Small intestine (tissue), 7 donors: Measurements from ENCODE around the gene WIPF3. TPM values are rescaled to one million over a fixed set of nuclear protein-coding genes. Genes with fewer than 3 reads are reported as not detected.
"Not testable (repeated sequence)": the region's sequence is repeated elsewhere in the genome, so short reads cannot be mapped to it uniquely, and the experiment has no call there.

Source experiments
- DNase-seq, 2 donors: peaks; one replicate each; pipeline versions ENCODE4 v3.0.0 to v3.0.0-alpha.2; 2013
- FAIRE-seq: peaks from 2 replicates; lab custom pipeline; 2012; peaks lifted over from hg19 to GRCh38; lab: Jason Lieb, UNC
- H3K27ac ChIP-seq, 3 donors: one replicate each; pipeline ENCODE4 v1.5.1; 2013; ENCODE audit warnings: low read length in 2 of 3, mild to moderate bottlenecking in 2 of 3, control low read depth in 1 of 3, inconsistent platforms in 1 of 3, low read depth in 1 of 3, moderate library complexity in 1 of 3
- H3K27me3 ChIP-seq, 3 donors: one replicate each; pipeline ENCODE4 v1.6.1; 2013; ENCODE audit warnings: low read length in 3 of 3, inconsistent platforms in 1 of 3; ENCODE audit not compliant: control insufficient read depth in 3 of 3, insufficient read depth in 3 of 3
- H3K36me3 ChIP-seq, 3 donors: one replicate each; pipeline ENCODE4 v1.6.1; 2013; ENCODE audit warnings: low read length in 3 of 3, inconsistent platforms in 1 of 3, low read depth in 1 of 3, mild to moderate bottlenecking in 1 of 3, moderate library complexity in 1 of 3; ENCODE audit not compliant: control insufficient read depth in 3 of 3, insufficient read depth in 2 of 3
- H3K4me1 ChIP-seq, 3 donors: one replicate each; pipeline ENCODE4 v1.6.1; 2013; ENCODE audit warnings: low read length in 2 of 3, inconsistent platforms in 1 of 3, low read depth in 1 of 3, mild to moderate bottlenecking in 1 of 3, moderate library complexity in 1 of 3; ENCODE audit not compliant: control insufficient read depth in 3 of 3, insufficient read depth in 2 of 3
- H3K4me3 ChIP-seq, 3 donors: one replicate each; pipeline ENCODE4 v1.5.1; 2013; ENCODE audit warnings: low read length in 3 of 3, control low read depth in 1 of 3, inconsistent platforms in 1 of 3, low read depth in 1 of 3, mild to moderate bottlenecking in 1 of 3, moderate library complexity in 1 of 3
- H3K9me3 ChIP-seq, 2 donors: one replicate each; pipeline ENCODE4 v1.6.1; 2013; ENCODE audit warnings: low read depth in 1 of 2, low read length in 1 of 2; ENCODE audit not compliant: control insufficient read depth in 2 of 2, insufficient read depth in 1 of 2
- WGBS, 3 donors: extraction: QIAGEN DNeasy Blood & Tissue Kit; methylation state at CpG; one replicate each; pipeline ENCODE4 v1.1.7; 2013; 5-methylcytosine and 5-hydroxymethylcytosine counted together
- polyA plus RNA-seq, 4 donors: library from polyadenylated mRNA; stranded (reverse) in 3 of 4; unstranded in 1 of 4; fragments of 200-250 nt in 3 of 4; fragments of 120-200 nt in 1 of 4; gene quantifications; one replicate each; pipeline versions ENCODE4 v1.2.1 to v1.2.3, GENCODE V29; 2013
- donor health status: healthy with polysubstance abuse.
- donor health status: control.
- donor health status: control.
- donor health status: Bipolar disorder and iron deficiency.
- donor health status: healthy.

WIPF3 gene
- polyA plus RNA-seq, 4 donors = 1.1 to 28.5 (median 1.7) TPM

DNA sequence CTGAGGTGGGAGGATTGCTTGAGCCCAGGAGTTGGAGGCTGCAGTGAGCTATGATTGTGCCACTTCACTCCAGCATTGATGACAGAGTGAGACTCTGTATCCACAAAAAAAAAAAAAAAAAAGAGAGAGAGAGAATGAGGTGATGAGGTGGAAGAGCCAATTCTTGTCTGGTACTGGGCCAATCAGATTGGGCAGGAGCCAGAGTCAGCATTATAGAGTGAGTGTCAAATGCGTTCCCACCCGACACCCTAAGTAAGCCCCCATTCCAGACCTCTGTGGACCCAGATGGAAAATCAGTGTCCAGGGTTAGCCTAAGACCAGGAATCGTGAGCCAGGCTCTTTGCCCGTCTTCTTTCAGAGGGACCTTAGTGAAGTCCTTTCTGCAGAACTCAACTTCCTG, 83.9 kb downstream of the WIPF3 start:
- Histone ChIP-seq H3K9me3 (no peaks in the 10 kb centered on the region), H3K36me3 (peaks cover 0 to 47% (median 0%) of the 10 kb centered on the region in 3 donors), H3K4me1 (no peaks in the 10 kb centered on the region), H3K27me3 (no peaks in the 10 kb centered on the region), H3K4me3 (no peak overlapping the region), H3K27ac (no peak overlapping the region)
- 82 to 89% (median 87%) methylated on average over 4 of the region's 4 CpGs for WGBS, 3 donors
- FAIRE-seq = no peak
- DNase-seq = no peak

DNA sequence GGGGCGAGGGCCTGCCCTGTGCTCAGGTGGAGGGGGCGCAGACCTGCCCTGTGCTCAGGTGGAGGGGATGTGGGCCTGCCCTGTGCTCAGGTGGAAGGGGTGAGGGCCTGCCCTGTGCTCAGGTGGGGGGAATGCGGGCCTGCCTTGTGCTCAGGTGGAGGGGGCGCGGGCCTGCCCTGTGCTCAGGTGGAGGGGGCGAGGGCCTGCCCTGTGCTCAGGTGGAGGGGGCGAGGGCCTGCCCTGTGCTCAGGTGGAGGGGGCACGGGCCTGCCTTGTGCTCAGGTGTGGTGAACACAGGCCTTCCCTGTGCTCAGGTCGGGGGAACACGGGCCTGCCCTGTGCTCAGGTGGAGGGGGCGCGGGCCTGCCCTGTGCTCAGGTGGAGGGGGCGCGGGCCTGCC, 84.5 kb downstream of the WIPF3 start:
- peaks cover 0 to 45% (median 0%) of the 10 kb centered on the region in 3 donors for H3K36me3 ChIP-seq
- FAIRE-seq, H3K4me1 ChIP-seq, H3K9me3 ChIP-seq, H3K27me3 ChIP-seq, H3K4me3 ChIP-seq, H3K27ac ChIP-seq, DNase-seq: not testable (repeated sequence)
- 70 to 78% (median 75%) methylated on average over 4 to 13 of the region's 14 CpGs for WGBS, 3 donors

- FAIRE-seq (no peak), DNase-seq (no peak)
- H3K9me3 ChIP-seq = peaks cover 0 to 3% of the 10 kb centered on the region in 2 donors
- 71 to 88% (median 79%) methylated on average over 4 of the region's 4 CpGs for WGBS, 3 donors
- no peak overlapping the region for H3K4me3 ChIP-seq
- no peak overlapping the region for H3K27ac ChIP-seq
- peaks cover 0 to 48% (median 0%) of the 10 kb centered on the region in 3 donors for H3K36me3 ChIP-seq
- H3K27me3 ChIP-seq = no peaks in the 10 kb centered on the region
- H3K4me1 ChIP-seq = no peaks in the 10 kb centered on the region
Measured at GRCh38 chr7:29891766-29892165, 85.5 kb downstream of the WIPF3 start.

DNA sequence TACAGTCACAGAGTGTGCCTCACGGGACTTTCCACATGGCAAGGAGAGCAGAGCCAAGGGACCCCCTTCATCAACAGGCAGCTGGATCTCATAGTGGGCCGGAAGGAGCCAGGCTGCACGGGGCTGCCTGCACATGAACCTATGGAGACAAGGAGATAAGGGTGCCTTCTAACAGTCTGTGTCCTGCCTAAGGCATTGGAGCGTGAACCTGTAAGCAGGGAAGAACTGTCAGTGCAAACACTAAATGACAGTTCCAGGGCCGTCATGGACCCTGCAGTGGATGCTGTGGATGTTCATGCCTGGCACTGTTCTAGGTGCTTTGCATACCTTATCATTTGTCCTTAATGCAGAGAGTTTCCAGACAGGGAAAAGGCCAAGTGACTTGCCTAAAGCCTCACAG, 85.9 kb downstream of the WIPF3 start:
- 89 to 93% (median 91%) methylated on average over 5 of the region's 5 CpGs for WGBS, 3 donors
- no peak for FAIRE-seq

DNA sequence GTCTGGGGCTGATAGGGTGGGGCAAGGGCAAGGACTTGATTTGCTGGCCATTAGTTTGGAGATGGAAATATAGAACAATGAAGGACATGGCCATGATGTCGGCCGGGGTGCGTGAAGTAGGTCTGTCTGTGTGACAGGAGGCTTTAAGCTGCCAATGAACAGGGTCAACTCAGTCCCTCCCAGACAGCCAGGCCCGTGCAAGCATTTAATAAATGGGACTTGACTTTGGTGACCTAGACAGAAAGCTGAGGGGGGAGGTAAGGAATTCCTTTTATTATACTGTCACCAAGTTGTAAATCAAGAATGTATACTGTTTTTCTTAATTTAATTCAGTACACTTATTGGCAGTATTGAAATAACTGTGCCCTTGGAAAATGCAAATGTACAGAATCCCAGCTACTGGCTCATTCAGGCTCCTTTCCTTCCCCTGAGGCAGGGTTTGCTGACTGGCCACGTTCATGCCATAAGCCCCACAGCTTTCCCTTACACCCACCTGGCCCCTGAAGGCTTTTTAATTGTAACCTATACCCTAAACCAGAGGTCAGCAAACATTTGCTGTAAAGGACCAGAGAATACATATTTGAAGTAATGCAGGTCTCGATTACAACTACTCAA, 87.2 kb downstream of the WIPF3 start:
- Histone ChIP-seq H3K27ac (no peak overlapping the region), H3K4me1 (no peaks in the 10 kb centered on the region), H3K4me3 (no peak overlapping the region), H3K36me3 (peaks cover 0 to 44% (median 3%) of the 10 kb centered on the region in 3 donors), H3K27me3 (no peaks in the 10 kb centered on the region), H3K9me3 (peaks cover 0 to 4% of the 10 kb centered on the region in 2 donors)
- FAIRE-seq = no peak
- no peak for DNase-seq
- 79 to 89% (median 80%) methylated on average over 6 of the region's 6 CpGs for WGBS, 3 donors

More for the DNA sequence above, 85.9 kb downstream of the WIPF3 start:
- Histone ChIP-seq H3K36me3 (peaks cover 0 to 48% (median 0%) of the 10 kb centered on the region in 3 donors), H3K4me3 (no peak overlapping the region), H3K27ac (no peak overlapping the region), H3K27me3 (no peaks in the 10 kb centered on the region), H3K4me1 (no peaks in the 10 kb centered on the region), H3K9me3 (peaks cover 0 to 4% of the 10 kb centered on the region in 2 donors)
- no peak for DNase-seq

DNA sequence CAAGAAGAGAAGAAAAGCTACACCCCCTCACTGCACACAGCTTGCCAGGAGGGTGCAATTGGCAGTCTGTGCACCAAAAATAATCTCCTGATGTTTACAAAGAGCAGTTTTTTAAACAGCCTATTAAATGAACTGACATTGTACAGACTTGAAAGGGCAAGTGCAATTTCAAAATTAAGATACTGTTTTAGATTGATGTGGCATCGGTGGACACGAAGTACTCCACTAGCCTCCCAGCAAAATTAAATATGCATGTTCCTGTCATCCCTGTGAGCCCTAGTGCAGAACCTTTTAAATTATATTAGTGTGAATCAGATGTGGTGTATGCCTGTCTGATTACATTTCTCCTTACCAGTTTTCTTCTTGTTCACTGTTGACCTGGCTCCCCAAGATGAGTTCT, 87.9 kb downstream of the WIPF3 start:
- DNase-seq = no peak
- no peaks in the 10 kb centered on the region for H3K4me1 ChIP-seq
- H3K27me3 ChIP-seq = no peaks in the 10 kb centered on the region
- H3K4me3 ChIP-seq = no peak overlapping the region
- WGBS, 3 donors = 78 to 95% (median 90%) methylated on average over 2 of the region's 2 CpGs
- peaks cover 0 to 4% of the 10 kb centered on the region in 2 donors for H3K9me3 ChIP-seq
- H3K27ac ChIP-seq = no peak overlapping the region
- FAIRE-seq = no peak
- H3K36me3 ChIP-seq = peaks cover 0 to 39% (median 3%) of the 10 kb centered on the region in 3 donors

DNA sequence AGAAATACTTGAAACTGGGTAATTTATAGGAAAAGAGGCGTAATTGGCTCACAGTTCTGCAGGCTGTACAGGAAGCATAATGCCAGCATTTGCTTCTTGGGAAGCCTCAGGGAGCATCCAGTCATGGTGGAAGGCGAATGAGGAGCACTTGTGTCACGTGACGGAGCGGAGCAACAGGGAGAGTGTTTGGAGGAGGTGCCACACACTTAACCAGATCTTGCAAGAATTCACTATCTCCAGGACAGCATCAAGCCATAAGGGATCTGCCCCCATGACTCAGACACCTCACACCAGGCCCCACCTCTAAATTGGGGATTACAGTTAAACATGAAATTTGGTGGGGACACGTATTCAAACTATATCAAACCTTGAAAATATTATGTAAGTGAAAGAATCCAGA, 89.3 kb downstream of the WIPF3 start:
- Histone ChIP-seq H3K4me1 (no peaks in the 10 kb centered on the region), H3K4me3 (no peak overlapping the region), H3K9me3 (peaks cover 0 to 4% of the 10 kb centered on the region in 2 donors), H3K27ac (no peak overlapping the region), H3K36me3 (peaks cover 0 to 33% (median 3%) of the 10 kb centered on the region in 3 donors), H3K27me3 (no peaks in the 10 kb centered on the region)
- 76 to 80% (median 77%) methylated on average over 6 of the region's 6 CpGs for WGBS, 3 donors
- no peak for DNase-seq
- FAIRE-seq = no peak

- Histone ChIP-seq H3K36me3 (peaks cover 0 to 27% (median 3%) of the 10 kb centered on the region in 3 donors), H3K27ac (no peak overlapping the region), H3K9me3 (peaks cover 0 to 4% of the 10 kb centered on the region in 2 donors), H3K4me1 (no peaks in the 10 kb centered on the region), H3K27me3 (no peaks in the 10 kb centered on the region), H3K4me3 (no peak overlapping the region)
- no peak for FAIRE-seq
- 86 to 97% (median 95%) methylated on average over 2 of the region's 2 CpGs for WGBS, 3 donors
- no peak for DNase-seq
Measured at GRCh38 chr7:29896685-29897411, 90.5 kb downstream of the WIPF3 start.
